GM23338 (cell line): Measurements from ENCODE around the gene PLAAT3. TPM values are rescaled to one million over a fixed set of nuclear protein-coding genes. Genes with fewer than 3 reads are reported as not detected.
A peak's percentile ranks its signal among the peaks of the same experiment; 100 is the strongest.

Experiments
- ATAC-seq: fragments of 200-7000 bp; cut with Tn5 transposase; 3 replicates; pipeline ENCODE4 v1.9.1; 2020
- DNase-seq: peaks from one replicate; pipeline ENCODE4 v3.0.0-alpha.2; 2015; ENCODE audit warnings: low spot score
- H2AFZ ChIP-seq: fragments of 200-600 bp; sonication (generic); 2 replicates; pipeline ENCODE4 v1.8.0; 2016; ENCODE audit warnings: antibody characterized with exemption, mild to moderate bottlenecking, moderate library complexity
- H3F3A ChIP-seq: fragments of 200-600 bp; sonication (generic); replicated peaks from 2 replicates; pipeline ENCODE4 v1.8.0; 2017; ENCODE audit warnings: antibody characterized with exemption, mixed run types, low read depth
- H3K27ac ChIP-seq: fragments of 200-600 bp; sonication (generic); 2 replicates; pipeline ENCODE4 v1.6.1; 2016; ENCODE audit warnings: low read depth
- H3K27me3 ChIP-seq: fragments of 200-600 bp; sonication (generic); 2 replicates; pipeline ENCODE4 v1.8.0; 2016; ENCODE audit warnings: mild to moderate bottlenecking, mixed run types, moderate library complexity; ENCODE audit not compliant: insufficient read depth
- H3K36me3 ChIP-seq: fragments of 200-600 bp; sonication (generic); 2 replicates; pipeline ENCODE4 v1.8.0; 2016; ENCODE audit warnings: mild to moderate bottlenecking; ENCODE audit not compliant: insufficient read depth
- H3K4me1 ChIP-seq: fragments of 200-600 bp; sonication (generic); 2 replicates; pipeline ENCODE4 v1.8.0; 2016; ENCODE audit warnings: mild to moderate bottlenecking, moderate library complexity; ENCODE audit not compliant: insufficient read depth
- H3K4me2 ChIP-seq: fragments of 200-600 bp; sonication (generic); 2 replicates; pipeline ENCODE4 v1.7.1; 2017; ENCODE audit warnings: mixed run types
- H3K4me3 ChIP-seq: fragments of 200-600 bp; sonication (generic); 2 replicates; pipeline ENCODE4 v1.6.1; 2016; ENCODE audit warnings: mixed run types
- H3K79me2 ChIP-seq: fragments of 200-600 bp; sonication (generic); replicated peaks from 2 replicates; pipeline ENCODE4 v1.8.0; 2017; ENCODE audit warnings: mild to moderate bottlenecking; ENCODE audit not compliant: insufficient read depth
- H3K9me2 ChIP-seq: fragments of 200-600 bp; sonication (generic); 2 replicates; pipeline ENCODE4 v1.8.0; 2017; ENCODE audit not compliant: insufficient read depth
- H4K20me1 ChIP-seq: fragments of 200-600 bp; sonication (generic); replicated peaks from 2 replicates; pipeline ENCODE4 v1.8.0; 2017; ENCODE audit warnings: mild to moderate bottlenecking; ENCODE audit not compliant: insufficient read depth
- H3K27ac Mint-ChIP-seq: 2 replicates; pipeline ENCODE4 v1.8.0; 2020; ENCODE audit warnings: inconsistent platforms, mild to moderate bottlenecking, moderate library complexity, mixed read lengths
- H3K27me3 Mint-ChIP-seq: 3 replicates; pipeline ENCODE4 v1.8.0; 2022; ENCODE audit warnings: low read depth, mild to moderate bottlenecking, moderate library complexity, mixed read lengths, inconsistent platforms; ENCODE audit not compliant: insufficient read depth, poor library complexity
- H3K36me3 Mint-ChIP-seq: 3 replicates; pipeline ENCODE4 v1.8.0; 2021; ENCODE audit warnings: low read depth, mild to moderate bottlenecking, inconsistent platforms, moderate library complexity, mixed read lengths
- H3K4me1 Mint-ChIP-seq: 3 replicates; pipeline ENCODE4 v1.8.0; 2020; ENCODE audit warnings: mild to moderate bottlenecking, inconsistent platforms, mixed read lengths
- H3K4me3 Mint-ChIP-seq: 3 replicates; pipeline ENCODE4 v1.8.0; 2021; ENCODE audit warnings: moderate library complexity, mild to moderate bottlenecking, inconsistent platforms, mixed read lengths
- H3K9me3 Mint-ChIP-seq: 3 replicates; pipeline ENCODE4 v1.8.0; 2020; ENCODE audit warnings: moderate library complexity, mild to moderate bottlenecking, inconsistent platforms, mixed read lengths
- CREB1 ChIP-seq: fragments of 250-450 bp; sonication (Bioruptor Pico); IDR thresholded peaks from 2 replicates; pipeline ENCODE4 v1.5.0; 2020; ENCODE audit warnings: low read depth, mild to moderate bottlenecking, moderate library complexity
- EZH2 ChIP-seq: fragments of 200-600 bp; sonication (generic); IDR thresholded peaks from one replicate; pipeline ENCODE4 v1.8.0; 2017; ENCODE audit warnings: antibody characterized with exemption, mild to moderate bottlenecking, low read depth; ENCODE audit not compliant: unreplicated experiment
- JUNB ChIP-seq: IDR thresholded peaks from one replicate; pipeline ENCODE4 v1.6.1; 2016; ENCODE audit warnings: antibody characterized with exemption; ENCODE audit not compliant: unreplicated experiment
- NANOG ChIP-seq: IDR thresholded peaks from 2 replicates; pipeline ENCODE4 v1.6.1; 2016; ENCODE audit warnings: antibody characterized with exemption, borderline replicate concordance
- POLR2AphosphoS5 ChIP-seq: IDR thresholded peaks from 2 replicates; pipeline ENCODE4 v1.6.1; 2016; ENCODE audit warnings: antibody characterized with exemption, low read depth
- STAT1 ChIP-seq: IDR thresholded peaks from one replicate; pipeline ENCODE4 v1.6.1; 2016; ENCODE audit warnings: antibody characterized with exemption; ENCODE audit not compliant: unreplicated experiment
- ZNF114 ChIP-seq: fragments of 250-450 bp; sonication (Bioruptor Pico); IDR thresholded peaks from 2 replicates; pipeline ENCODE4 v1.5.0; 2020; ENCODE audit warnings: mild to moderate bottlenecking, moderate library complexity
- ZNF462 ChIP-seq: fragments of 250-450 bp; sonication (Bioruptor Pico); IDR thresholded peaks from 2 replicates; pipeline ENCODE4 v1.5.0; 2020; ENCODE audit warnings: mild to moderate bottlenecking, moderate library complexity
- polyA plus RNA-seq: library from polyadenylated mRNA; unstranded; fragments of >200 nt; fragmentation: Nextera tagmentation; extraction: Ambion mirVana; gene quantifications from 2 replicates; pipeline ENCODE4 v1.2.1, GENCODE V29; 2016
- total RNA-seq: library from RNA; depleted of rRNA; stranded (reverse); fragments of >200 nt; shearing (Covaris generic); gene quantifications from 2 replicates; pipeline ENCODE4 v1.2.3, GENCODE V29; 2014
- TF ChIP-seq, protein P1 (sequence below): IDR thresholded peaks from 2 replicates; pipeline ENCODE4 v1.6.1; 2016; ENCODE audit warnings: antibody characterized with exemption

The PLAAT3 gene
- total and polyA plus RNA-seq, 2 experiments from 2014 or later: 61.1 to 262 TPM

DNA sequence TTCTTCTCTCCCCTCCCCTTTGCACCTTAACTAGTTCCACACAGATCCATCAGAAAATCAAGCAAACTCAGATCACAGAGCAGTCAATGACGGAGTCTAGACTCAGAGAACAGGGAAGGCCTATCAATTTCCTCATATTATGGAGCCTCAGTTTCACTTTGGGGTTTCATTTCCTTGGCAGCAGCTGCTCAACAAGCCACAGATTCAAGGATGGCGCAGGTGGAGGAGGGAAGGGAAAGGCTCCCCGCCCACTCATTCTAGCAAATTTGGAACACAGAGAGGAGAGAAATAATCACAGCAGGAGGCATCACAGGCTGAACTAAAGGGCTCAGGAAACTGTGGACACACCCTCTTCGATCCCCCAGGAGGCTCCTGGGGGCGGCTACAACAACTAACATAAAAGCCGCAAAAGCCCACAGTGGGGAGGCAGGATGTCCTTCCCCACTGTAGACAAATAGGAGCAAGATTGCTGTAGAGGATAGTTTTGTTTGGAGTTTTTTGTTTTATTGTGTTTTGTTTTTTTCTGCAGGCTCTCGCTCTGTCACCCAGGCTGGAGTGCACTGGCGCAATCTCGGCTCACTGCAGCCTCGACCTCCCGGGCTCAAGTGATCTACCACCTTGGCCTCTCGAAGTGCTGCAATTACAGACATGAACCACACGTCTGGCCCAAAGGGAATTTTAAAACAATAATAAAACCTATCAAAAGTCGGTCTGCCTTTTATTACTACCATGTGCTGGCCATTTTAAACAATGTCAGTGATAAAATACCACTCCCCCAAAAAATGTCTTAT lies 3.4 kb downstream of the PLAAT3 start:
- Mint-ChIP-seq H3K4me3 (peak overlapping the region; percentile 43), H3K27ac (no peak overlapping the region), H3K9me3 (no peaks in the 10 kb centered on the region), H3K36me3 (no peaks in the 10 kb centered on the region; the same call in 2 of the 3 replicates), H3K4me1 (peaks cover 43% of the 10 kb centered on the region), H3K27me3 (peaks cover 17% of the 10 kb centered on the region)
- Histone ChIP-seq H3K9me2 (no peaks in the 10 kb centered on the region), H3K4me2 (peak overlapping the region; percentile 80), H3K27me3 (no peaks in the 10 kb centered on the region), H2AFZ (no peak overlapping the region), H3F3A (peaks cover 31% of the 10 kb centered on the region), H3K4me3 (peak overlapping the region; percentile 41), H3K79me2 (peaks cover 69% of the 10 kb centered on the region), H3K36me3 (no peaks in the 10 kb centered on the region), H3K27ac (peak overlapping the region; percentile 28), H4K20me1 (no peaks in the 10 kb centered on the region), H3K4me1 (peaks cover 49% of the 10 kb centered on the region)
- DNase-seq (peak; percentile 85), ATAC-seq (peak; percentile 21)
- TF ChIP-seq NANOG (no peak), EZH2 (no peak), POLR2AphosphoS5 (no peak), ZNF462 (no peak), JUNB (no peak), STAT1 (no peak), CREB1 (no peak), ZNF114 (CRISPR knock-in tag) (no peak)
- TF ChIP-seq, protein P1, sequence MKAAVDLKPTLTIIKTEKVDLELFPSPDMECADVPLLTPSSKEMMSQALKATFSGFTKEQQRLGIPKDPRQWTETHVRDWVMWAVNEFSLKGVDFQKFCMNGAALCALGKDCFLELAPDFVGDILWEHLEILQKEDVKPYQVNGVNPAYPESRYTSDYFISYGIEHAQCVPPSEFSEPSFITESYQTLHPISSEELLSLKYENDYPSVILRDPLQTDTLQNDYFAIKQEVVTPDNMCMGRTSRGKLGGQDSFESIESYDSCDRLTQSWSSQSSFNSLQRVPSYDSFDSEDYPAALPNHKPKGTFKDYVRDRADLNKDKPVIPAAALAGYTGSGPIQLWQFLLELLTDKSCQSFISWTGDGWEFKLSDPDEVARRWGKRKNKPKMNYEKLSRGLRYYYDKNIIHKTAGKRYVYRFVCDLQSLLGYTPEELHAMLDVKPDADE: no peak
